ENCODE data around the gene FUNDC2. TPM values are rescaled to one million over a fixed set of nuclear protein-coding genes. Genes with fewer than 3 reads are reported as not detected.

FUNDC2 gene
- total RNA-seq, 2 experiments from 2014 or later, result 44.3 to 47.4 TPM

DNA sequence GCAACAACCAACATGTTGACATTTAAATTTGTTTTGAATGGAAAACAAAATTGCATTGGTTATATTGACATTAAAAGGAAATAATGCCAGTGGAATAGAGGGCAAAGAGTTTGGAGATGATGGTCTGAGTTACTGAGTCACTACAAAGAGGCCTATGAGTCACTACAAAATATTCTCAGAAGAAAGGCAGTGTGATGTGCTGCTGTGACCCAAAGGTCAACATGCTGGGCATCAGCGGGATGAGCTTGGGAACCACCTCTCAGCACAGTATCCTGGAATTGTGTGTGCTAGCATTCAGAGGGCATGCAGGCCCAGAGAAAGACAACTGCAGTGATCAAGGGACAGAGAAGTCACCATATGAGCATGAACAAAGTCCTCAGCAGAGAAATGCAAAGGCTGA is 41.5 kb downstream of the FUNDC2 start:
- Mint-ChIP-seq H3K27me3 (no peaks in the 10 kb centered on the region), H3K27ac (no peak overlapping the region), H3K4me1 (peaks cover 22% of the 10 kb centered on the region), H3K4me3 (peak overlapping the region; percentile 44), H3K9me3 (no peaks in the 10 kb centered on the region), H3K36me3 (peaks cover 5% of the 10 kb centered on the region)
- DNase-seq, result no peak
- ATAC-seq (ENCODE audit: low read depth), result no peak
- POLR2A ChIA-PET, result no interaction called here

GRCh38 chrX:155069414-155069813 is 42.8 kb downstream of the FUNDC2 start:
- peak overlapping the region; percentile 91 for H3K4me3 Mint-ChIP-seq
- ATAC-seq (ENCODE audit: low read depth) (no peak), DNase-seq (no peak)
- H3K36me3 Mint-ChIP-seq, result peaks cover 5% of the 10 kb centered on the region
- peaks cover 33% of the 10 kb centered on the region for H3K4me1 Mint-ChIP-seq
- H3K27ac Mint-ChIP-seq, result no peak overlapping the region
- POLR2A ChIA-PET, result no interaction called here
- H3K27me3 Mint-ChIP-seq, result no peaks in the 10 kb centered on the region
- no peaks in the 10 kb centered on the region for H3K9me3 Mint-ChIP-seq

DNA sequence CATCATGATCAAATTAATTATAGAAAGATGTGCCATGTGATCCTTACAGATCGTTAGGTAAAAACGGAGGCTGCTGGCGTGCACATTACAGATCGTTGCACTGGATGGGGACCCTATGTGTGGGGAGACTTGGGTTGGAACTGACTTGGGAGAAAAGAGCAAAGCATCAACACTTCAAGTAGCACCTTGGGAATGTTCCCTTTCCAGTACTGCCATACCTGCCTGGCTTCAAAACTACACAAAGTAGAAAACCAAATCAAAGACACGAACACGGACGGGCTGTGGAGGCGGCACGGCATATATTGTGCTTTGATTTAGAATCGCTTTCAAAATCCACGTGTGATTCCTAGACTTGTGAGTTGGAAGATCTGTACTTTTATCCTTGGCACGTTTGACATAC is 43.4 kb downstream of the FUNDC2 start:
- DNase-seq (no peak), ATAC-seq (ENCODE audit: low read depth) (no peak)
- Mint-ChIP-seq H3K36me3 (peaks cover 5% of the 10 kb centered on the region), H3K4me1 (peaks cover 34% of the 10 kb centered on the region), H3K4me3 (peak overlapping the region; percentile 91), H3K27me3 (no peaks in the 10 kb centered on the region), H3K9me3 (no peaks in the 10 kb centered on the region), H3K27ac (peak overlapping the region; percentile 80)
- POLR2A ChIA-PET, result interaction anchor here (0.7 kb wide), 1 partner anchor 11 kb away, joined by 3 read pairs; no protein-coding TSS in a partner anchor

GRCh38 chrX:155070663-155070974 is 44.0 kb downstream of the FUNDC2 start:
- Mint-ChIP-seq H3K36me3 (peaks cover 11% of the 10 kb centered on the region), H3K4me3 (peak overlapping the region; percentile 91), H3K4me1 (peaks cover 37% of the 10 kb centered on the region), H3K27ac (peak overlapping the region; percentile 80), H3K9me3 (no peaks in the 10 kb centered on the region), H3K27me3 (no peaks in the 10 kb centered on the region)
- DNase-seq (no peak), ATAC-seq (ENCODE audit: low read depth) (peak; percentile 8)
- POLR2A ChIA-PET, result interaction anchor here (0.7 kb wide), 1 partner anchor 11 kb away, joined by 3 read pairs; no protein-coding TSS in a partner anchor

DNA sequence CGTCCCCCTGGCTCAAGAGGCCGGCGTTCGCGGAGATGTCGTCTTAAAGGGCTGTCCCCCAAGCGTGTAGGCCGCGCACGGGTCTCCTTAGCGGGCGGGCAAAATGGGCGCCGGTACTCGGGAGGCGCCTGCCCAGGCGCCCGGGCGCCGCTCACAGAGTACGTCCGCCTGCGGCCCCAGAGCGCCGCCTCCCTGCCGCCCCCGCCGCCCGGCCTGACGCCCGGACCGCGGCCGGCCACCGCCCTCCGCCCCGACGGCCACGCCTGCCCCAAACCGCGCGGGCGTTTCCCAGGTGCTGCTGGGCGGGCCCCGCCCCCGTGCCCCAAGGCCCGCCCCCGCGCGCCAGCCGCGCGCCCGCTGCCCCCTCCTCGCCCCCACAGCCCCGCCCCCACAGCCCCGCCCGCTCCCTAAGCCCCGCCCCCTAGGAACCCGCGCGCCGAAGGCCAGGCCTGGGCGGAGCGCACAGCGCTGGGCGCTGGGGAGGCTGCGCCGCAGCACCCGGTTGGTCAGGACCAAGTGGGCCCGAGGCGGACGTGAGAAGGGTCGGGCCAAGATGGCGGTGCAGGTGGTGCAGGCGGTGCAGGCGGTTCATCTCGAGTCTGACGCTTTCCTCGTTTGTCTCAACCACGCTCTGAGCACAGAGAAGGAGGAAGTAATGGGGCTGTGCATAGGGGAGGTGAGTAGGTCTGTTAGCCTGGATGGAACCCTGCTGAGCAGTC is 44.5 kb downstream of the FUNDC2 start, which contains the start of the genes BRCC3, CMC4 and MTCP1:
Gene BRCC3 (plus strand): TSS at position 534 of the 719 bp plus-strand sequence. CDS start 20 bp downstream, at position 554.
Gene CMC4 (minus strand): TSS at position 162 of the 719 bp plus-strand sequence. CDS start 7,113 bp downstream, outside the sequence.
Gene MTCP1 (minus strand): TSS at position 162 of the 719 bp plus-strand sequence. CDS start 5,126 bp downstream, outside the sequence.
- ATAC-seq (ENCODE audit: low read depth) (peak; percentile 93), DNase-seq (peak; percentile 84)
- Mint-ChIP-seq H3K9me3 (no peaks in the 10 kb centered on the region), H3K4me1 (peaks cover 36% of the 10 kb centered on the region), H3K27ac (peak within 1 kb of the TSS; percentile 92), H3K36me3 (peaks cover 11% of the 10 kb centered on the region), H3K4me3 (peak within 1 kb of the TSS; percentile 94), H3K27me3 (no peaks in the 10 kb centered on the region)
- POLR2A ChIA-PET, result interaction anchor here (1.0 kb wide), 1 partner anchor 14 kb away, joined by 3 read pairs; no protein-coding TSS in a partner anchor

DNA sequence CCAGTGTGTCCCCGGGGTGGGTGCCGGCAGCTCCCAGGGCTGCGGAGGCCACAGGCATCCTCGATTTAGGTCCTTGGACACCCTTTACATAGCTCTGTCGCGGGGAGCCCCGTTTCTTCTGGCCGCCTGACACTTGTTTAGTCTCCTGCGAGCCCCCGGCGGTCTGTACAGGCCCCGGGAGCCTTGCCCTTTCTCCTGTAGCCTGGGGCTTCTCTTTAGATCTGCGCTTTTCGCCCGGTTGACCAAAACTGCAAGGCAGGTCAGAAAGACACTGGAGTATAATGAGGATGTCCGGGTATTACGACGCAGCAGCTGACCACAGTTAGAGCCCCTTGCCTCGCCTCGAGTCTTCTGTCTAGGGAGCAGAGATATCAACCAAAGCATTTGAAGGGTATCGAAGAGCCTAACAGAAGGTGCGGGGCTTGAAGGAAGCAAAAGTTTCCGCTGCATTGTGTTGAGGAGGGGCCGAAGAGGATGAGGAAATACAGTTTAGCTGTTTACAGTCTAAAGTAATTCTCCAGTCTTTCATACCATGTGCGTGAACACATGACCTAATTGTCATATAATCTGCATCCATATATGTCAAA is 45.1 kb downstream of the FUNDC2 start:
- H3K27ac Mint-ChIP-seq, result peak overlapping the region; percentile 92
- ATAC-seq (ENCODE audit: low read depth) (no peak), DNase-seq (no peak)
- peak overlapping the region; percentile 94 for H3K4me3 Mint-ChIP-seq
- peaks cover 35% of the 10 kb centered on the region for H3K4me1 Mint-ChIP-seq
- no peaks in the 10 kb centered on the region for H3K27me3 Mint-ChIP-seq
- peaks cover 11% of the 10 kb centered on the region for H3K36me3 Mint-ChIP-seq
- POLR2A ChIA-PET, result interaction anchor here (1.0 kb wide), 1 partner anchor 15 kb away, joined by 3 read pairs; no protein-coding TSS in a partner anchor
- H3K9me3 Mint-ChIP-seq, result no peaks in the 10 kb centered on the region

GRCh38 chrX:155086202-155086840 is 59.7 kb downstream of the FUNDC2 start:
- POLR2A ChIA-PET, result interaction anchor here (0.6 kb wide), 1 partner anchor 60 kb away, joined by 3 read pairs; the partner anchor contains the start of gene FUNDC2
- H3K36me3 Mint-ChIP-seq, result peaks cover 13% of the 10 kb centered on the region
- H3K27me3 Mint-ChIP-seq, result no peaks in the 10 kb centered on the region
- H3K4me3 Mint-ChIP-seq, result no peak overlapping the region
- peaks cover 4% of the 10 kb centered on the region for H3K4me1 Mint-ChIP-seq
- no peak overlapping the region for H3K27ac Mint-ChIP-seq
- DNase-seq (peak; percentile 32), ATAC-seq (ENCODE audit: low read depth) (peak; percentile 36)
- no peaks in the 10 kb centered on the region for H3K9me3 Mint-ChIP-seq

- Mint-ChIP-seq H3K4me1 (peaks cover 4% of the 10 kb centered on the region), H3K27ac (peak overlapping the region; percentile 17), H3K4me3 (no peak overlapping the region), H3K9me3 (no peaks in the 10 kb centered on the region), H3K27me3 (no peaks in the 10 kb centered on the region), H3K36me3 (peaks cover 9% of the 10 kb centered on the region)
- no peak for ATAC-seq (ENCODE audit: low read depth)
- no peak for DNase-seq
- POLR2A ChIA-PET, result no interaction called here
These were observed 60.5 kb downstream of the FUNDC2 start for GRCh38 chrX:155086961-155087735.

DNA sequence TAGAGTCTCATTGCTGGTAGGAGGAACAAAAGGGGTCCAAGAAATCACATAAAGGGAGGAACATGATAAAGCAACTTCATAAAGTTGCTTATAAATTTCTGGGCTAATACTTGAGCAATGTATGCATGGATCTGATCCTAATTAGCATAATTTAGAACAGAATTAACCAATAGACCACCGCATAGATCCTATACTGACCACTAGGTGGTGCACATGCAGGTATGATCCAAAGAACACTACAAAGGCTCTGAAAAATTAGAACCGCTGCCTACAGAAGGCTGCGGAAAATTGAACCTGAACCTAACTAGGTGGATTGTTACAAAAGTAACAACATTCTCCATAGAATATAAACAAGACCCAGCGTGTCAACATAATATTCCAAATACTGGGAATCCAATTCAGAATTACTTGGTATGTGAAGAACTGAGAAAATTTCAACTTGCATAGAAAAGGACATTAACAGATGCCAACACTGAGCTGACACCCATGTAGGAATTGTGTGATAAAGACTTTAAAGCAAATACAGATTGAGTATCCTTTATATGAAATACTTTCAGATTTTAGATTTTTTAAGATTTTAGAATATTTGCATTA is 67.9 kb downstream of the FUNDC2 start:
- Mint-ChIP-seq H3K4me3 (no peak overlapping the region), H3K9me3 (no peaks in the 10 kb centered on the region)

DNA sequence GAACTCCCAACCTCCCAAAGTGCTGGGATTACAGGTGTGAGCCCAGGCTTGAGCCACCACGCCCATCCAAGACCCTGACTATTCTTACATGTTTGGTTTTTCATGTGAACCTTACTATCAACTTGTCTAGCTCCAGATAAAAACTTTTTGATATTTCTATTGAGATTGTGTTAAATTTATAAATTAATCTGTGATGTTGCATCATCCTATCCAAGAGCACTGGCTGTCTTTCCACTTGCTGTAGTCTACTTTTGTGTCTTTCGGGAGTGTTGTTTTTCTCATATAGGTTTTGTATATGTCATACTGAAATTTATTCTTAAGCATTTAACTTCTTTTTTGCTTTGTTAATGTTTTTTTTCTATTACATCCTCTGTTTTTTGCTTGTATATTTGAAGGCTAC is 79.3 kb downstream of the FUNDC2 start:
- Mint-ChIP-seq H3K36me3 (peaks cover 20% of the 10 kb centered on the region), H3K27me3 (no peaks in the 10 kb centered on the region), H3K27ac (no peak overlapping the region), H3K4me1 (no peaks in the 10 kb centered on the region), H3K9me3 (no peaks in the 10 kb centered on the region), H3K4me3 (no peak overlapping the region)
- ATAC-seq (ENCODE audit: low read depth), result no peak
- POLR2A ChIA-PET, result no interaction called here
- no peak for DNase-seq

More for the DNA sequence above, 67.9 kb downstream of the FUNDC2 start:
- DNase-seq, result no peak
- Mint-ChIP-seq H3K36me3 (peaks cover 2% of the 10 kb centered on the region), H3K4me1 (peaks cover 2% of the 10 kb centered on the region), H3K27me3 (no peaks in the 10 kb centered on the region), H3K27ac (no peak overlapping the region)
- ATAC-seq (ENCODE audit: low read depth), result peak; percentile 52
- POLR2A ChIA-PET, result no interaction called here

- ATAC-seq (ENCODE audit: low read depth) (no peak), DNase-seq (no peak)
- H3K4me3 Mint-ChIP-seq, result no peak overlapping the region
- no peaks in the 10 kb centered on the region for H3K4me1 Mint-ChIP-seq
- H3K9me3 Mint-ChIP-seq, result no peaks in the 10 kb centered on the region
- POLR2A ChIA-PET, result no interaction called here
- peaks cover 30% of the 10 kb centered on the region for H3K36me3 Mint-ChIP-seq
- no peak overlapping the region for H3K27ac Mint-ChIP-seq
- no peaks in the 10 kb centered on the region for H3K27me3 Mint-ChIP-seq
These were observed 81.8 kb downstream of the FUNDC2 start for GRCh38 chrX:155108427-155108826.

Measured in activated naive CD8-positive, alpha-beta T cell treated with anti-CD3 and anti-CD28 coated beads, Interleukin-2, amount 10 ng/mL, durations not matched to agents 7 days and 5 days (primary cell).